ENCODE results near the gene CAPN2. TPM values are rescaled to one million over a fixed set of nuclear protein-coding genes. Genes with fewer than 3 reads are reported as not detected.

Gene CAPN2
- total RNA-seq, 1 donor from 2014 or later = 391 TPM

GRCh38 chr1:223709598-223709997, 2.7 kb upstream of the CAPN2 start:
- Mint-ChIP-seq H3K36me3 (ENCODE audit: low read depth, unreplicated experiment) (peaks cover 5% of the 10 kb centered on the region), H3K27me3 (ENCODE audit: low read depth, unreplicated experiment) (no peaks in the 10 kb centered on the region), H3K4me1 (ENCODE audit: low read depth, unreplicated experiment) (peaks cover 55% of the 10 kb centered on the region), H3K9me3 (ENCODE audit: unreplicated experiment) (no peaks in the 10 kb centered on the region), H3K4me3 (ENCODE audit: unreplicated experiment) (no peak overlapping the region), H3K27ac (ENCODE audit: unreplicated experiment) (peak overlapping the region; percentile 83)
- FAIRE-seq (no peak), DNase-seq (ENCODE audit: low read depth) (no peak)
- TF ChIP-seq EZH2 (IDR thresholded peaks at IDR 0.05; ENCODE audit: insufficient read depth, low read length) = no peak
- TF ChIP-seq, protein P1, sequence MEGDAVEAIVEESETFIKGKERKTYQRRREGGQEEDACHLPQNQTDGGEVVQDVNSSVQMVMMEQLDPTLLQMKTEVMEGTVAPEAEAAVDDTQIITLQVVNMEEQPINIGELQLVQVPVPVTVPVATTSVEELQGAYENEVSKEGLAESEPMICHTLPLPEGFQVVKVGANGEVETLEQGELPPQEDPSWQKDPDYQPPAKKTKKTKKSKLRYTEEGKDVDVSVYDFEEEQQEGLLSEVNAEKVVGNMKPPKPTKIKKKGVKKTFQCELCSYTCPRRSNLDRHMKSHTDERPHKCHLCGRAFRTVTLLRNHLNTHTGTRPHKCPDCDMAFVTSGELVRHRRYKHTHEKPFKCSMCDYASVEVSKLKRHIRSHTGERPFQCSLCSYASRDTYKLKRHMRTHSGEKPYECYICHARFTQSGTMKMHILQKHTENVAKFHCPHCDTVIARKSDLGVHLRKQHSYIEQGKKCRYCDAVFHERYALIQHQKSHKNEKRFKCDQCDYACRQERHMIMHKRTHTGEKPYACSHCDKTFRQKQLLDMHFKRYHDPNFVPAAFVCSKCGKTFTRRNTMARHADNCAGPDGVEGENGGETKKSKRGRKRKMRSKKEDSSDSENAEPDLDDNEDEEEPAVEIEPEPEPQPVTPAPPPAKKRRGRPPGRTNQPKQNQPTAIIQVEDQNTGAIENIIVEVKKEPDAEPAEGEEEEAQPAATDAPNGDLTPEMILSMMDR (IDR thresholded peaks at IDR 0.05; ENCODE audit: insufficient read depth, low read depth, low read length) = peak; percentile 58
- Histone ChIP-seq H3K36me3 (ENCODE audit: insufficient read depth, low read length) (no peaks in the 10 kb centered on the region), H3K4me2 (ENCODE audit: low read length) (no peak overlapping the region), H3K79me2 (ENCODE audit: insufficient read depth, low read length) (peaks cover 32% of the 10 kb centered on the region), H3K9me3 (ENCODE audit: insufficient read depth, low read depth, low read length) (no peaks in the 10 kb centered on the region), H3K4me1 (ENCODE audit: insufficient read depth, low read length) (peaks cover 60% of the 10 kb centered on the region), H3K27me3 (ENCODE audit: insufficient read depth, low read length) (no peaks in the 10 kb centered on the region), H3K27ac (ENCODE audit: low read depth, low read length) (peak overlapping the region; percentile 5), H3K9ac (ENCODE audit: low read length) (no peak overlapping the region), H4K20me1 (ENCODE audit: insufficient read depth, low read length) (peaks cover 12% of the 10 kb centered on the region), H3K4me3 (ENCODE audit: insufficient read depth, low read depth, low read length) (no peak overlapping the region), H2AFZ (ENCODE audit: low read depth, low read length) (no peak overlapping the region)

GRCh38 chr1:223710179-223711133, 1.9 kb upstream of the CAPN2 start:
- H3K36me3 ChIP-seq (ENCODE audit: insufficient read depth, low read length) = no peaks in the 10 kb centered on the region
- Mint-ChIP-seq H3K4me3 (ENCODE audit: unreplicated experiment) (peak overlapping the region; percentile 67), H3K9me3 (ENCODE audit: unreplicated experiment) (no peaks in the 10 kb centered on the region), H3K36me3 (ENCODE audit: low read depth, unreplicated experiment) (peaks cover 9% of the 10 kb centered on the region), H3K27ac (ENCODE audit: unreplicated experiment) (peak overlapping the region; percentile 56), H3K4me1 (ENCODE audit: low read depth, unreplicated experiment) (peaks cover 56% of the 10 kb centered on the region), H3K27me3 (ENCODE audit: low read depth, unreplicated experiment) (no peaks in the 10 kb centered on the region)
- H3K79me2 ChIP-seq (ENCODE audit: insufficient read depth, low read length) = peaks cover 41% of the 10 kb centered on the region
- no peak for FAIRE-seq
- no peak overlapping the region for H3K4me3 ChIP-seq (ENCODE audit: insufficient read depth, low read depth, low read length)
- no peaks in the 10 kb centered on the region for H3K9me3 ChIP-seq (ENCODE audit: insufficient read depth, low read depth, low read length)
- H3K4me1 ChIP-seq (ENCODE audit: insufficient read depth, low read length) = peaks cover 60% of the 10 kb centered on the region
- TF ChIP-seq, protein P1 (IDR thresholded peaks at IDR 0.05; ENCODE audit: insufficient read depth, low read depth, low read length) = no peak
- no peak for TF ChIP-seq EZH2 (IDR thresholded peaks at IDR 0.05; ENCODE audit: insufficient read depth, low read length)
- no peak overlapping the region for H3K27ac ChIP-seq (ENCODE audit: low read depth, low read length)
- H3K9ac ChIP-seq (ENCODE audit: low read length) = no peak overlapping the region
- no peak for DNase-seq (ENCODE audit: low read depth)
- no peaks in the 10 kb centered on the region for H3K27me3 ChIP-seq (ENCODE audit: insufficient read depth, low read length)
- no peak overlapping the region for H2AFZ ChIP-seq (ENCODE audit: low read depth, low read length)
- no peak overlapping the region for H3K4me2 ChIP-seq (ENCODE audit: low read length)
- peaks cover 20% of the 10 kb centered on the region for H4K20me1 ChIP-seq (ENCODE audit: insufficient read depth, low read length)

DNA sequence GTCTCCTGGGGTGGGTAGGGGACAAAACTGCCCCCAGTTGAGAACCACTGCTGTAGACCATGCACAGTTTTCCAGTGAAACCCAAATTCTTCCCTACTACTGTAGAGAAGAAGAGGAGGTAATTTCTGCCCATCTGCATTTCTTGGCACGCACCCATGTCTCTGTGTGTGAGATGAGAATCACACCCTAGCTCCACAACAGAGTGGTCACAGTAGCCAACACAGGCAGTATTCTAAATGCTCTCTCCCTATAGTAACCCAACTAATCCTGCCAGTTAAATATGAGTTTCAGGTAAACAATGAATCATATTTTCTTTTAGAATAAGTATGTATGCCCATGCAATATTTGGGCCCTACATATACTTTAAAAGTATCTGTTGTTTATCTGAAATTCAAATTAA, 1.2 kb upstream of the CAPN2 start:
- peaks cover 27% of the 10 kb centered on the region for H4K20me1 ChIP-seq (ENCODE audit: insufficient read depth, low read length)
- H3K4me3 Mint-ChIP-seq (ENCODE audit: unreplicated experiment) = no peak overlapping the region

More for the DNA sequence above, 1.2 kb upstream of the CAPN2 start:
- H3K27ac Mint-ChIP-seq (ENCODE audit: unreplicated experiment) = peak overlapping the region; percentile 20
- Histone ChIP-seq H3K79me2 (ENCODE audit: insufficient read depth, low read length) (peaks cover 48% of the 10 kb centered on the region), H3K4me3 (ENCODE audit: insufficient read depth, low read depth, low read length) (no peak overlapping the region), H3K9me3 (ENCODE audit: insufficient read depth, low read depth, low read length) (no peaks in the 10 kb centered on the region), H3K36me3 (ENCODE audit: insufficient read depth, low read length) (peaks cover 3% of the 10 kb centered on the region), H3K27ac (ENCODE audit: low read depth, low read length) (no peak overlapping the region), H3K9ac (ENCODE audit: low read length) (no peak overlapping the region), H3K4me1 (ENCODE audit: insufficient read depth, low read length) (peaks cover 60% of the 10 kb centered on the region), H2AFZ (ENCODE audit: low read depth, low read length) (no peak overlapping the region), H3K4me2 (ENCODE audit: low read length) (no peak overlapping the region), H3K27me3 (ENCODE audit: insufficient read depth, low read length) (no peaks in the 10 kb centered on the region)
- DNase-seq (ENCODE audit: low read depth) (no peak), FAIRE-seq (no peak)
- H3K4me1 Mint-ChIP-seq (ENCODE audit: low read depth, unreplicated experiment) = peaks cover 55% of the 10 kb centered on the region
- peaks cover 9% of the 10 kb centered on the region for H3K36me3 Mint-ChIP-seq (ENCODE audit: low read depth, unreplicated experiment)
- H3K9me3 Mint-ChIP-seq (ENCODE audit: unreplicated experiment) = no peaks in the 10 kb centered on the region
- no peaks in the 10 kb centered on the region for H3K27me3 Mint-ChIP-seq (ENCODE audit: low read depth, unreplicated experiment)
- TF ChIP-seq EZH2 (IDR thresholded peaks at IDR 0.05; ENCODE audit: insufficient read depth, low read length) = no peak
- TF ChIP-seq, protein P1 (IDR thresholded peaks at IDR 0.05; ENCODE audit: insufficient read depth, low read depth, low read length) = no peak

Measured in astrocyte (in vitro differentiated cells and primary cell).